ENCODE results near the gene PLCH1.

- TF ChIP-seq POLR2A (IDR thresholded peaks at IDR 0.05) (no peak), CTCF (IDR thresholded peaks at IDR 0.05) (no peak)
Measured at GRCh38 chr3:155634121-155634719, 110.7 kb downstream of the PLCH1 start.

Data from tibial nerve (tissue), 3 donors.